Measurements from ENCODE around the gene RNU5D-1. TPM values are rescaled to one million over a fixed set of nuclear protein-coding genes. Genes with fewer than 3 reads are reported as not detected.

RNU5D-1 gene
- total and polyA plus RNA-seq, 10 of the 15 experiments (the other 5 are each of a cell fraction or from before 2014, with no cell fraction given), result not detected

DNA sequence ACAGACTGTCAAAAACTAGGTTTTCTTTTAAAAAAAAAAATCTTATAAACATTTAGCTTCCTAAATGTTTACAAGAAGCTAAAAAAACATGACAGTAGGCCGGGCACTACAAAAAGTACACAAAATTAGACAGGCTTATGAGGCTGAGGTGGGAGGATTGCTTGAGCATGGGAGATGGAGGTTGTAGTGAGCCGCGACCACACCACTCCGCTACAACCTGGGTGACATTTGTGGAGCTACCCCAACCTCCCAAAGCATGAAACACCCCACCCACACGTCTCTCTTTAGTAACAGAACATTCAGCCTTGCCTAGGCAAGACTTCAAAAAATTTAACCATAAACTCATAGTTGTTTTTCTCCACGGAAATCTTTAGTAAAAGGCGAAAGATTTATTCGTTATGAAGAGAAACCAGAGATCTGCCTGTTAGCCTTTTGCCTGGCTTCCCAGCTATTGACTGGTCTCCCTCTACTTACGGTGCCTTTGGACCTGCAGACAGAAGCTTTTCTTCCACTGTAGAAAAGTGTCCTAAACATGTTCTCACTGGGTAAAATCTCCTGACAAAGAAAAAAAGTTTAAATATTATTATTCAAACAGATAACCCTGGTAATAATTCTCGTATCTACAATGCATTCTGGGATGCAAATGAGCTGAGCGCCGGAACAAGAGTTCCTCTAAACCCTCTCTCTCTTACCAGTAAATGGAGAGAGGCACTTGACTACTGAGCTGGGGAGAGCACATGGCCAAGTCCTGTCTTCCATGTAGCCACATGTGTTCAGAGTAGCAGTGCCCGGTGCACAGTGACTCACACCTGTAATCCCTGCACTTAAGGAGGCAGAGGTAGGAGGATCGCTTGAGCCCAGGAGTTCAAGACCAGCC lies 9.2 kb downstream of the RNU5D-1 start (continued):
- TF ChIP-seq, protein P1, sequence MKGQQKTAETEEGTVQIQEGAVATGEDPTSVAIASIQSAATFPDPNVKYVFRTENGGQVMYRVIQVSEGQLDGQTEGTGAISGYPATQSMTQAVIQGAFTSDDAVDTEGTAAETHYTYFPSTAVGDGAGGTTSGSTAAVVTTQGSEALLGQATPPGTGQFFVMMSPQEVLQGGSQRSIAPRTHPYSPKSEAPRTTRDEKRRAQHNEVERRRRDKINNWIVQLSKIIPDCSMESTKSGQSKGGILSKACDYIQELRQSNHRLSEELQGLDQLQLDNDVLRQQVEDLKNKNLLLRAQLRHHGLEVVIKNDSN (IDR thresholded peaks at IDR 0.05; ENCODE audit: borderline replicate concordance, extremely low read length, insufficient read depth, low read depth, low read length), result no peak
- peak; percentile 40 for TF ChIP-seq NR2C1 (IDR thresholded peaks at IDR 0.05)
- peak; percentile 54 to 60 for TF ChIP-seq BHLHE40 (IDR thresholded peaks at IDR 0.05; ENCODE audit: borderline replicate concordance in 1 of 2, low read depth in 2 of 2, low read length in 1 of 2)
- TF ChIP-seq POLR2AphosphoS2 (IDR thresholded peaks at IDR 0.05; ENCODE audit: low read depth, low read length), result peak; percentile 100
- TF ChIP-seq, protein P2, sequence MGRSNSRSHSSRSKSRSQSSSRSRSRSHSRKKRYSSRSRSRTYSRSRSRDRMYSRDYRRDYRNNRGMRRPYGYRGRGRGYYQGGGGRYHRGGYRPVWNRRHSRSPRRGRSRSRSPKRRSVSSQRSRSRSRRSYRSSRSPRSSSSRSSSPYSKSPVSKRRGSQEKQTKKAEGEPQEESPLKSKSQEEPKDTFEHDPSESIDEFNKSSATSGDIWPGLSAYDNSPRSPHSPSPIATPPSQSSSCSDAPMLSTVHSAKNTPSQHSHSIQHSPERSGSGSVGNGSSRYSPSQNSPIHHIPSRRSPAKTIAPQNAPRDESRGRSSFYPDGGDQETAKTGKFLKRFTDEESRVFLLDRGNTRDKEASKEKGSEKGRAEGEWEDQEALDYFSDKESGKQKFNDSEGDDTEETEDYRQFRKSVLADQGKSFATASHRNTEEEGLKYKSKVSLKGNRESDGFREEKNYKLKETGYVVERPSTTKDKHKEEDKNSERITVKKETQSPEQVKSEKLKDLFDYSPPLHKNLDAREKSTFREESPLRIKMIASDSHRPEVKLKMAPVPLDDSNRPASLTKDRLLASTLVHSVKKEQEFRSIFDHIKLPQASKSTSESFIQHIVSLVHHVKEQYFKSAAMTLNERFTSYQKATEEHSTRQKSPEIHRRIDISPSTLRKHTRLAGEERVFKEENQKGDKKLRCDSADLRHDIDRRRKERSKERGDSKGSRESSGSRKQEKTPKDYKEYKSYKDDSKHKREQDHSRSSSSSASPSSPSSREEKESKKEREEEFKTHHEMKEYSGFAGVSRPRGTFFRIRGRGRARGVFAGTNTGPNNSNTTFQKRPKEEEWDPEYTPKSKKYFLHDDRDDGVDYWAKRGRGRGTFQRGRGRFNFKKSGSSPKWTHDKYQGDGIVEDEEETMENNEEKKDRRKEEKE (IDR thresholded peaks at IDR 0.05), result peak; percentile 78
- TF ChIP-seq ZNF24 (IDR thresholded peaks at IDR 0.05), result peak; percentile 83
- TF ChIP-seq FOXK2 (IDR thresholded peaks at IDR 0.05), result peak; percentile 72; the same call in 1 of the 2 replicates
- no peak for TF ChIP-seq ZZZ3 (IDR thresholded peaks at IDR 0.05; ENCODE audit: control insufficient read depth, insufficient read length, low read depth)
- TF ChIP-seq MXI1 (IDR thresholded peaks at IDR 0.05; ENCODE audit: low read depth, low read length), result peak; percentile 69; the same call in 1 of the 2 replicates
- TF ChIP-seq RUNX3 (IDR thresholded peaks at IDR 0.05; ENCODE audit: low read length), result peak; percentile 96
- TF ChIP-seq, protein P3, sequence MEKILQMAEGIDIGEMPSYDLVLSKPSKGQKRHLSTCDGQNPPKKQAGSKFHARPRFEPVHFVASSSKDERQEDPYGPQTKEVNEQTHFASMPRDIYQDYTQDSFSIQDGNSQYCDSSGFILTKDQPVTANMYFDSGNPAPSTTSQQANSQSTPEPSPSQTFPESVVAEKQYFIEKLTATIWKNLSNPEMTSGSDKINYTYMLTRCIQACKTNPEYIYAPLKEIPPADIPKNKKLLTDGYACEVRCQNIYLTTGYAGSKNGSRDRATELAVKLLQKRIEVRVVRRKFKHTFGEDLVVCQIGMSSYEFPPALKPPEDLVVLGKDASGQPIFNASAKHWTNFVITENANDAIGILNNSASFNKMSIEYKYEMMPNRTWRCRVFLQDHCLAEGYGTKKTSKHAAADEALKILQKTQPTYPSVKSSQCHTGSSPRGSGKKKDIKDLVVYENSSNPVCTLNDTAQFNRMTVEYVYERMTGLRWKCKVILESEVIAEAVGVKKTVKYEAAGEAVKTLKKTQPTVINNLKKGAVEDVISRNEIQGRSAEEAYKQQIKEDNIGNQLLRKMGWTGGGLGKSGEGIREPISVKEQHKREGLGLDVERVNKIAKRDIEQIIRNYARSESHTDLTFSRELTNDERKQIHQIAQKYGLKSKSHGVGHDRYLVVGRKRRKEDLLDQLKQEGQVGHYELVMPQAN (conservative IDR thresholded peaks at IDR 0.05), result peak; percentile 85; the same call in 1 of the 2 replicates
- TF ChIP-seq CHD2 (IDR thresholded peaks at IDR 0.05; ENCODE audit: borderline replicate concordance, low read depth, low read length), result peak; percentile 90
- TF ChIP-seq JUND (IDR thresholded peaks at IDR 0.05; ENCODE audit: low read depth, low read length), result no peak
- TF ChIP-seq CBX5 (IDR thresholded peaks at IDR 0.05; ENCODE audit: low read depth), result peak; percentile 94; the same call in 1 of the 2 replicates
- TF ChIP-seq ZBED1 (IDR thresholded peaks at IDR 0.05; ENCODE audit: borderline replicate concordance), result peak; percentile 100
- peak; percentile 63 for TF ChIP-seq MEF2B (IDR thresholded peaks at IDR 0.05; ENCODE audit: partially characterized antibody, poor library complexity, severe bottlenecking)
- no peak; the same call in 1 of the 2 replicates for TF ChIP-seq GATAD2B (conservative IDR thresholded peaks at IDR 0.05; ENCODE audit: low read depth)
- no peak for TF ChIP-seq SUZ12 (IDR thresholded peaks at IDR 0.05; ENCODE audit: unreplicated experiment)
- TF ChIP-seq, protein P4, sequence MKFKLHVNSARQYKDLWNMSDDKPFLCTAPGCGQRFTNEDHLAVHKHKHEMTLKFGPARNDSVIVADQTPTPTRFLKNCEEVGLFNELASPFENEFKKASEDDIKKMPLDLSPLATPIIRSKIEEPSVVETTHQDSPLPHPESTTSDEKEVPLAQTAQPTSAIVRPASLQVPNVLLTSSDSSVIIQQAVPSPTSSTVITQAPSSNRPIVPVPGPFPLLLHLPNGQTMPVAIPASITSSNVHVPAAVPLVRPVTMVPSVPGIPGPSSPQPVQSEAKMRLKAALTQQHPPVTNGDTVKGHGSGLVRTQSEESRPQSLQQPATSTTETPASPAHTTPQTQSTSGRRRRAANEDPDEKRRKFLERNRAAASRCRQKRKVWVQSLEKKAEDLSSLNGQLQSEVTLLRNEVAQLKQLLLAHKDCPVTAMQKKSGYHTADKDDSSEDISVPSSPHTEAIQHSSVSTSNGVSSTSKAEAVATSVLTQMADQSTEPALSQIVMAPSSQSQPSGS (IDR thresholded peaks at IDR 0.05; ENCODE audit: low read length), result peak; percentile 100
- TF ChIP-seq, protein P5, sequence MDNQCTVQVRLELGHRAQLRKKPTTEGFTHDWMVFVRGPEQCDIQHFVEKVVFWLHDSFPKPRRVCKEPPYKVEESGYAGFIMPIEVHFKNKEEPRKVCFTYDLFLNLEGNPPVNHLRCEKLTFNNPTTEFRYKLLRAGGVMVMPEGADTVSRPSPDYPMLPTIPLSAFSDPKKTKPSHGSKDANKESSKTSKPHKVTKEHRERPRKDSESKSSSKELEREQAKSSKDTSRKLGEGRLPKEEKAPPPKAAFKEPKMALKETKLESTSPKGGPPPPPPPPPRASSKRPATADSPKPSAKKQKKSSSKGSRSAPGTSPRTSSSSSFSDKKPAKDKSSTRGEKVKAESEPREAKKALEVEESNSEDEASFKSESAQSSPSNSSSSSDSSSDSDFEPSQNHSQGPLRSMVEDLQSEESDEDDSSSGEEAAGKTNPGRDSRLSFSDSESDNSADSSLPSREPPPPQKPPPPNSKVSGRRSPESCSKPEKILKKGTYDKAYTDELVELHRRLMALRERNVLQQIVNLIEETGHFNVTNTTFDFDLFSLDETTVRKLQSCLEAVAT (IDR thresholded peaks at IDR 0.05), result peak; percentile 97
